ENCODE data around the gene RNF112.

The RNF112 gene

DNA sequence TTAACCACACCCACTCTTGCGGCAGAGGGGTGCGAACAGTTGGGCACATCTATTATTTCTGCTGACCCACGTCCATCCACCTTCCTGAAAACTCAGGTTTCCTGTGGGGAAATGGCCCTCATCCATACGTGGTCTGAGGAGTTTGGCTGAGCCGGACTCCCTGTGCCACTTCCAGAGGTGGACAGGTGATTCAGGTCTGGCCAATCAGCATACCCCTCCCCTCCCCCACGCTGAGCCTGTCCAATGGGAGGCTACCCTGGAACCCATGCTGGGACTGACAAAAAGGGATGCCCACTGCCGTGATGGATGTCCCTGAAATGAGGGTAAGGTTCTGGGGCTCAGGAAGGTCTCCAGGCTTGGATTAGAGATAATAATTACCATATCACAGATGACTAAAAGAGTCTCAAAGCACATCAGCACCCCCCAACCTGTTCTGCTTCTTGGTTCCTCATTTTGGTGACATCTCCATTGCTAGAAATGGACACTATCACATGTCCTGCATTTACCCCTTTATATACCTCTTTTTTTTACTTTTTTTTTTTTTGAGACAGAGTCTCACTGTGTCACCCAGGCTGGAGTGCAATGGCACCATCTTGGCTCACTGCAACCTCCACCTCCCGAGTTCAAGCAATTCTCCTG, 38.0 kb upstream of the RNF112 start:
- CTCF ChIA-PET, result interaction anchor here (8.7 kb wide), 1 partner anchor 9 kb away, joined by 121 read pairs; the partner anchor contains the start of gene B9D1
- POLR2A ChIA-PET, result no interaction called here
- no peak for TF ChIP-seq CTCF (IDR thresholded peaks at IDR 0.05; ENCODE audit: control extremely low read depth, extremely low read depth, low read depth, missing control alignments)
- no peak for DNase-seq (ENCODE audit: extremely low spot score)

- TF ChIP-seq CTCF (IDR thresholded peaks at IDR 0.05; ENCODE audit: control extremely low read depth, extremely low read depth, low read depth, missing control alignments), result no peak
- CTCF ChIA-PET, result interaction anchor here (8.7 kb wide), 1 partner anchor 10 kb away, joined by 121 read pairs; the partner anchor contains the start of gene B9D1
- no peak for DNase-seq (ENCODE audit: extremely low spot score)
- POLR2A ChIA-PET, result no interaction called here
These were observed 36.9 kb upstream of the RNF112 start for GRCh38 chr17:19374136-19374535.

DNA sequence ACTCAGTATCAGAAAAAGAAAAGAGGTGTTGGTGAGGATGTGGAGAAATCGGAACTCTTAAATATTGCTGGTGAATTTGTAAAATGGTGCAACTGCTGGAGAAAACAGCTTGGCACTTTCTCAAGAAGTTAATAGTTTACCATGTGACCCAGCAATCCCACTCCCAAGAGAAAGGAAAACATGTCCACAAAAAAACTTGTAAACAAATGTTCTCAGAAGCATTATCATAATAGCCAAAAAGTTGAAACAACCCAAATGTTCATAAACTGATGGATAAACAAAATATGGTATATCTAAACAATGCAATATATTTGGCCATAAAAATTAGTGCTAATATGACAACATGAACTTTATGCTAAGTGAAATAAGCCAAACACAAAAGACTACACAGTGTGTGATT, 35.3 kb upstream of the RNF112 start:
- CTCF ChIA-PET, result interaction anchor here (8.7 kb wide), 1 partner anchor 12 kb away, joined by 121 read pairs; the partner anchor contains the start of gene B9D1
- no peak for TF ChIP-seq CTCF (IDR thresholded peaks at IDR 0.05; ENCODE audit: control extremely low read depth, extremely low read depth, low read depth, missing control alignments)
- POLR2A ChIA-PET, result no interaction called here
- no peak for DNase-seq (ENCODE audit: extremely low spot score)

DNA sequence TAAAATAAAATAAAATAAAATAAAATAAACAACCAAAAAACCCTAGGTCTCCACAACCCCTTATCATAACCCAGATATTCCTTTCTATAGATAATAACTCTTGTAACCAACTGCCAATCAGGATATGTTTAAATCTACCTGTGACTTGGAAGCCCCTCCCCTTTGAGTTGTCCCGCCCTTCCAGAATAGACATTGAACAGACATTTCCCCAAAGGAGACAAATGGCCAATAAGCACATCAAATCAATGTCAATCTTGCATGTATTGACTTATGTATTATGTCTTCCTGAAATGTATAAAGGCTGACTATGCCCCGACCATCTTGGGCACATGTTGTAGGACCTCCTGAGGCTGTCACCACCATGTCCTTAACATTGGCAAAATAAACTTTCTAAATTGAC, 34.2 kb upstream of the RNF112 start:
- TF ChIP-seq CTCF (IDR thresholded peaks at IDR 0.05; ENCODE audit: control extremely low read depth, extremely low read depth, low read depth, missing control alignments), result no peak
- ChIA-PET POLR2A (interaction anchor here (1.7 kb wide), 1 partner anchor 12 kb away, joined by 7 read pairs; no protein-coding TSS in a partner anchor), CTCF (interaction anchor here (1.5 to 8.7 kb wide), 3 partner anchors 12 to 368 kb away, joined by 4 to 121 read pairs (median 4); partner anchors contain the start of gene B9D1)
- DNase-seq (ENCODE audit: extremely low spot score), result no peak

GRCh38 chr17:19377602-19378415, 33.2 kb upstream of the RNF112 start:
- peak; percentile 100 for DNase-seq (ENCODE audit: extremely low spot score)

More at GRCh38 chr17:19377602-19378415, 33.2 kb upstream of the RNF112 start:
- CTCF ChIA-PET, result interaction anchor here (0.7 to 8.7 kb wide), 12 partner anchors 9 to 389 kb away, joined by 3 to 121 read pairs (median 4); partner anchors contain the start of genes ALDH3A2 and B9D1
- POLR2A ChIA-PET, result interaction anchor here (0.7 to 1.7 kb wide), 5 partner anchors 13 to 314 kb away, joined by 3 to 7 read pairs (median 3); no protein-coding TSS in a partner anchor
- peak; percentile 0 for TF ChIP-seq CTCF (IDR thresholded peaks at IDR 0.05; ENCODE audit: control extremely low read depth, extremely low read depth, low read depth, missing control alignments)
